Stimulated activated CD8-positive, alpha-beta memory T cell treated with anti-CD3 and anti-CD28 coated beads, Interleukin-7, amount 100 ng/mL, for 24 hours (primary cell): ENCODE measurements around the gene ERLIN1.

Experiments
- DNase-seq: peaks from one replicate; pipeline ENCODE4 v3.0.0-alpha.2; 2020; ENCODE audit warnings: low read depth

The ERLIN1 gene

DNA sequence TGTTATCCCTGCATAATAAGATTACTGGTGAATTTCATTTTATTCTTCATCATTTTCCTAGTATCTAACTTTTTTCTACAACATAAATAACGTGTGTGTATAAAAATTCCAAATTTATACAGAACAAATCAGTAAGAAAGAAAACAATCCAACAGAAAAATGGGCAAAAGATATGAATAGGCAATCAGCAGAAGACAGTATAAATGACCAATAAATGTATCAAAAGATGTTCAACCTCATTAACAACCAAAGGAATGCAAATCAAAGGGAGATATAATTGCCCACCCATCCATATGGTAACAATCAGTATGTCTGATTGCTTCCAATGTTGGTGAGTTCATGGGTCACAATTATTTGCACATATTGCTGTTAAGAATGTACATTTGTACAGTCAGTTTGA lies 13.5 kb downstream of the ERLIN1 start:
- DNase-seq: no peak

DNA sequence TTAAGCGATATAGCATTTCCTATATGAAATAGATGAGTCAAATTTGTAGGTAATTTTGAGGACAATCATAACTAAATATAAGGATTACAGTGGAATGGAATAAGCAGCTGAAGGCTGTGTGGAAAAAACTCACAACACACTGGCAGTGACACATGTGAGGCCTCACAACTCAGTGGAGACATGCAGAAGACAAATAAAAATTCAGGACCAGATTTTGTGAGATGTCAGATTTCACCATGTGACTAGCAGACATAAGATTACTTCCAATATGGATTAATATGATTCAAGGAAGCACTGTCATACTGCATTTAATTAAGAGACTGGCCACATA lies 17.6 kb downstream of the ERLIN1 start:
- DNase-seq: no peak

DNA sequence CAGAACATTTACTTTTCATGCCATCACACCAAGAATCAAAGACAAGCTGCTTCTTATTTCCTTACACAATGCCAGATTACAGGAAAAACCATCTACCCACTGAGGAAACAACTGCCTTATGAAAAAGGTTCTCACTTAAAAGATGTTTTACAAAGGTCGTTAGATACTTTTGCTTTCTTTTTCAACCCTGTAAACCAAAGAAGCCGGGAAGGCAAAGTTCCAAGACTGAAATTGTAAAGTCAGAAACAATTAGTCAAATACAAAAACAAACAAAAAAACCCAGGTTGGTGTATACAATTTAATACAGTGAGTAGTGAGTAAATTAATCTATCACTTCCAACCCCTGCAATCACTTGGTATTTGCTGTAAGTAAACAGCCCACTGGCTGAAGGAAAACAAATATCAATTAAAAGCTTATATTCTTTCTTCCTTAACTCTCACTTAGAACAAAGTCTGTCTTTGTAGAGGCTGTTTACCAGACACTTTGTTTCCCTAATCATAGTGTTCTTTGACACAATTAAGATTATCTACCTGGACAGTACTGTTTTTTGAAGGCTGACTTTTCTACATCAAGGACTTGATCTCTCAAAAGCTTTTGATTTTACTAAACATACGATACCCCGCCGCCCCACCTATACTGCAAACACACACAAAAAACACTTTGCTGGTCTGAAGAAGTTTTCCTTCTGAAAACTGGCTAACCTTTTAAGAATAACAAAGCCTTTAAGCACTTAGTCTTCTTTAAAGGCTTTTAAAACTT lies 18.1 kb downstream of the ERLIN1 start:
- DNase-seq: no peak

DNA sequence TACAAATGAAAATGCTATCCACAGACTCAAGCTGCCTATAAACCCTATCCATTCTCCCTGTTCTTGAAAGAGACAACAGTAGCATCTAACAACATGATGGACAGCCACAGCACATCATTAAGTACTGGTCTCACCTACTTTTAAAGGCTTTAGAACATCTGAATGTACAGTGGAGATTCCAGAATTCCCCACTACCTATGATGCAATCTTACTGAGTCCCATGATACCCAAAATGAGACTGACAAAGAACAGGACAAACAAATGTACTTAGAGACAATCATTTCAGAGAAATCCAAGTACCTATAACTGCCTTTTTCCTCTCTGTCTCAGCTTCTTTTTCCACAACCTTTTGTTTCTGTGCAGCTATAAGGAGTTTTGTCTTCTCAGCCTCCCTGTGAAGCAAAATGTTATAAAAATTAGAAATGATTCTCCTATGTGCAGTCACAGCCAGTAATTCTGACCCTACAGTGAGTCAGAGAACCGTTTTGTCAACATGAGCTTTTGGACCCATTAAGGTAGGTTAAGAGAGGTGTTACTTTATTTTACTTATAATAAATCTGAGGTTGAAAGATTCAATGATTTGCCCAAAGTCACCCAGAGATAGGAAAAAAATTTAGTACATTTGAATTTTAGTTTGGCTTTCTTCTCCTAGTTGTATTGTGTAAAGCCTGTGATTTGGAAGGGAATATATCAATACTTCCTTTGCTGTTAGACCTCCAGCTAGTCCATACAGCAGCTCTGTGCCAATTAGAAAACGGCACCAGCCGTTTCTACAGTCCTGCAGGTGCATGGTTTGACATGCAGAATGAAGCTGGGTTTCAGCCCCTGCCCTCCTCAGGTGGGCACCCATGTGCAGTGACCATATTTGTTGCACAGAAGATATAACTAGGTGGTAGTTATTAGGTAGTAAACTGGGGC lies 21.9 kb downstream of the ERLIN1 start:
- no peak for DNase-seq

DNA sequence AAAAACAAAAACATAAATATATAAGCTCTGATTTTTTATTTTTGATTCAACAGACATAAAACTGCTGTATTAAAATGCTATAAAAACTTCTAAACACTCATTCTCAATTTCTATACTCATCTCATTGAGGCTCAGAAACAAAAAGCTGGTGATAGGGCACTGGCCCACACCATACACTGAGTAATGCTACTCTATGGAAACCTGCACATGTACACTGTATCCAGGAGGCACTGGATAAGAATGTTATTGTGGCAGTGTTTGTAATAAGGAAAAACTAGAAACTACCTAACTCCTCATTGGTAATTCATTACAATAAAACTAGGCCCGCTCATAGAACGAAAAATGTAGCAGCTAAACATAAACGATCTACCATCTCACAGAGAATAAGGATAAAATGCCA lies 23.1 kb downstream of the ERLIN1 start:
- DNase-seq: no peak

DNA sequence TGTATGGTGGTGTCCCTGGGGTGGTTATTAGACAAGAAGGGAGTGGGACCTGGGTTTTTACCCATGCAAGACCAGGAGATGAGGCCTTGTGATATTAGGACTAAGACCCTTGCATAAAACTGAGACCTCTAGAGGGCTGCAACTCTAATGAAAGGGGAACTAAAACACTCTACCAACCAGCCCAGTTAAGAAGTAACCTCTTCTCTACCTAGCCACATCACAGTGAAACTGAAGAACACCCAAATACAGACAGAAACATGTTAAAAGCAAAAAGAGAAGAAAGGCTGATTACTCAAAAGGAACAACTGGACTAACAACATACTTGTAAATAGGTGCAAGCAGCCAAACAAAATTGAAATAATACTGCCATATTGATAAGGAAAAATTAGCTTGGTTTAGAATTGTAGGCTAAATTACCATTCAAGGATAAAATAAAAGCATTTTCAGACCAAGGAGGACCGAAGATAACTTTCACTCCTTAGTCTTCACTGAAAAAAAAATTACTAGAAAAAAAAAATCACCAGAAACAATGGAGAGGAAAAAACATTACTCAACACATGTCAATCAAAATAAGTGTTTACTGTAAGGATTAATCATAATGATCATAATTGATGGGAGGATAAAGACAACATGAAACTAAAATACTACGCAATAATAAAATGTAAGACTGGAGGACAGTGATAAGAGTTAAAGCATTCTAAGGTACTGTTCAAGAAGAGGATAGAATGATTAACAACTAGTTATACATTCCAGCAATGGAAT lies 27.6 kb downstream of the ERLIN1 start:
- DNase-seq: no peak

DNA sequence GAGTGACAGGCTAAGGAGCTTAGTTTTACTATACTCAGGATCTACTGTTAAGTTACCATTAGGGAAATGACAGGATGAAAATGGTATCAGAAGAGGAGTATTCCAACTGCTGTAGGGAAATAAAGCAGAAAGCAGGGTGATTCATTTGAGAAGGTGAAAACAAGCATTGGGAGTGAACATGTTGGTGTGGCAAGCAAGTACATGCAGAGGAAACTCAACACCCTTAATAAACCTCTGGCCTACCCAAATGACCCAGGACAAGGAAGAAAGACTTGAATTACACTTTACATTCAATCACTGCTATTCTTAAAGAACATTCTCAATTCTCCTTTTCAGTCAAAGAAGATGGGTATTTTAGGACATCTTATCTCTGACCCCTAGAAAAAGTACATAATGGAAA lies 28.7 kb downstream of the ERLIN1 start:
- DNase-seq: no peak

DNA sequence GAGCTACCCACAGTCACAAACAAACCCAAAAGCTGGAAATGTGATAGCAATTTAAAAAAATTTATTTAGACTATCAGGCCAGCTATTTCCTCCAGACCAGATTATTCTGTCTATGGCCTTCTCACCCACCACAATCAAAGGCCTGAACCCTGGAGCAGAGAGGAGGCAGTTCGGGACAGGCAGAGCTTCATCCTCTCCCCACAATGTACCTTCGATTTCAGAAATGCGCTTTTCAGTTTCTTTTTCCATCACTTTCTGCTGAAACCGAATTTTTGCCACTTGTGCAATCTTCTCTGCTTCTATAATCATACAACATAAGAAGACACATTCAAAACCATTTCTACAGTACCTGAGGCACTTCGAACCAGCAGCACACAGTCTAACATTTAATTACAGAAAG lies 29.9 kb downstream of the ERLIN1 start:
- DNase-seq: no peak

DNA sequence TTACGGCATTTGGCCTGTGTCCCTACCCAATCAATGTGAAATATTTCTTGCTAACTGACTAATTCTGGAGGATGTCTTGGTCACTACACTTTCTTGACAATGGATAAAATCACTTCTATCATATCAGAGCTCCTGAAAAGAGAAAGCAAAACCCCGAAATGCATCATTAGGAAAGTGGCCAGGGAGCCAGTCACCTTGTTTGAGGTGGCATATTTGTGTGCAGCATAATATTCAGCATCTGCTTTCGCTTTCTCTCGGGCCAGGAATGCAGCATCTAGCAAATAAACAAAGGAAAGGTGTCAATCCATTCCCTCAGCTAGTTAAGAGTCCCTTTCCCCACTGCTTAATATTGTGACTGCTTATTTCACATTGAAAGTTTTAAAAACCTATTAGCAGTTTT lies 31.2 kb downstream of the ERLIN1 start:
- DNase-seq: no peak

DNA sequence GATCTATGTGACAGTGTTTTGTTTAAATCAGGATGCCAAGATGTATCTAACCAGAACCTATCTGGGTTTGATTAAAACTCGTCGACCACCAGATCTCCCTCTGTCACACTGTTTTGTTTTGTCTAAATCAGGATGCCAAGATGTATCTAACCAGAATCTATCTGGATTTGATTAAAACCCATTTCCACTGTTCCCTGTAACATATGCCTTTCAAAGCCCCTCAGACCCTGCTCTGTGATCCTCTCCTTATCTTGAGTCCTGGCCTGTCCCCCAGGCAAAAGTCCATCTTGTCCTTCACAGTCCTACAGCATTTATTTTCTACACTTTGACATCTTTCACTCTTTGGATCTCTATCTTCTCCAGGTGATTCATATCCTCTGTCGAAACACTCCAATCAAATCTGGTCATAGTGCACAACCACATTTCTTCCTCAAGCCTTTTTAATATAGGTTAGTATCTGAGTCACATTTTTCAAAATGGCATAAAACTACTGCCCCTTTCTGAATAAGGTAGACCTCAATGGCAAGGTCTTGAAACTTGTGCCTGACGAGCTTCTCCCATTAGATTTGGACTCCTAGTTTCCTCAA lies 32.5 kb downstream of the ERLIN1 start:
- DNase-seq: no peak

DNA sequence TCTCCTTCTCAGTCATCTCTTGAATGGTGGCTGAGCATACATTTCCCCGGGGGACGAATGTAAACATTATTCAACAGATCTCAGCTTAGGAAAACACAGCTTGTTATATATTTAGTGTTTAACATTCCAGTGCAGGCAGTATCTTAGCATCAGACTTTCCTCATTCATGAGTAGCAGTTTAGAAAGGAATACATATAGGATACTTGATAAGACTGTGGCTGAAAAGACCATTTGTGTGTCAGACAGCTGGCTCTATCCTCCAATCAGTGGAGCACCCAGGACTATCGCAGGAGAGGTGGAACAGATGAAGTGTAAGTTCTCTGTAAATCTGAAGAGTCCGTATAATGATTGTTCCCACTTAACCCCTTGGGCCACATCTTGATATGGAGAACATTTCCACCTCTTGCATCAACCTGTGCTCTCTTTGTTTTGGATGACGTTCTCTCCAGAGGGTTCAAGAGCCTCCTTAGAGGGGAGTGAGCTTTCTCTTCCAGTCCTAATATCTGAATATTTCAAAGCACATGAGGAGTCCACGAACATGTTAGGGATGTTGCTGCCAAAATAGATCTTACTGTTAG lies 34.0 kb downstream of the ERLIN1 start:
- no peak for DNase-seq

DNA sequence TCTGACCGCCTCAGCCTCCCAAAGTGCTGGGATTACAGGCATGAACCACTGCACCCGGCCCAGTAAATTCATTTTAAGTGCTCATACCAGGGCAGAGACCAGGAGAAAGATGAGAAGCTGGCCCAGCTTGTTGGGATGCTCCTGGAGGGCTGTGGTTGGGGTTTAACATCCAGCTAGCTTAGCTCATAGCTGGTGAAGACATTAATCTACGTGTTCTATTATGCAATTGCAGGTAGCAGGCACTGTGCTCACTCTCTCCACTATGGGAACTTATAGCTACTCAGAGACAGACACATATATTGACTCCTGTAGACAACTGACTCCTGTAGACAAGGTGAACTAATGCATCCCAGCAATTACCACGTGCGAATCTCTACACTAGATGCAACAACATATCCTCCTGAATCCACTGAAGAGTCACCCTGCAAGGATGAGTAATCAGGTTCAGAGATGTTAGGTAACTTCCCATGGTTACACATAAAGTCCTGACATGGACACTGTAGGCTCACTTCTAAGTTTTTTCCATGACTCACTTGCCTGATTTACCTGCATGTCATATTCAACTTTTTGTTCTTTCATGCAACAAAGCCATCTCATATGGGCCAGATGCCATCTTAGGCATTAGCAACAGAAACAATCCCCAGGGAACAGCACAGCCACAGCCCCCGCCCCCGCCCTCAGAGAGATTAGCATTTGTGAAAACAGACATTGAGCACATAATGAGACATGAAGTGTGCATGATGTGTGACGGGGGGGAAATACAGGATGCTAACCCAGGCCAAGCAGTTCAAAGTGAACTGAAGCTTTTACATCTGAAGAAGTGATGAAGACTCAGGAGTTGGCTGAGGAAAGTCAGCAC lies 37.2 kb downstream of the ERLIN1 start:
- peak; percentile 7 for DNase-seq

DNA sequence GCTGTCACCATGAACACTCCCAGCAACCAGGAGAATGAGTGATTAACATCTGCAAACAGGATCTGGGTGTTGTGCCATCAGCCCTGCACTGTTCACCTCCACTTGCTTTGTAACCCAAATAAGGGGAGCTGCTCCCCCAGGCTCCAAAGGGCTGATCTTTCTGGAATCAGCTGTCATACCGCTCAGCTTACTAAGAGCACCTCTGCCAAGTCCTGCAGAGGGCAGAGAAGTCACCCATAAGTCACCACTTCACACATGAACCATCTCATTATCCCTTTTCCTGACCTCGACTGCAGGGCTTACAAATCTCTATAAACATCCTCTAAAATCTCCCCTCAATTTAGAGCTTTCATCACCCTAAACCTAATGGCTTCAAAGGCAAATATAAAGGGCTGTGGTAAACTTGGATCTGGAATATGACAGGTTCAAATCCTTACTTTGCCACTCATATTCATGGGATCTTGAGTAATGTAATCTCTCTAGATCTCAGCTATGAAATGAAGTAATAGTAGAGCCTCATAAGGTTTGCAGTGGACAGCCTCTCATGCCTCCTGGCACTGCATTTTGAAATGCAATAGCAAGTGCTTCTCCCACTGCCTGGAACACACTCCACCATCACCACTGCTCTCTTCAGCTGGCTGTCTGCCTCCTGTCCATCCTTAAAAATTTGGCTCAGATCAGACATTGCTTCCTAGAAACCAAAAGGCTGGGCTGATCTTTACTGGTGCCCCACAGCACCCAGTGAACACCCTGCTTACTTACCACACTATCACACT lies 38.8 kb downstream of the ERLIN1 start:
- DNase-seq: no peak

DNA sequence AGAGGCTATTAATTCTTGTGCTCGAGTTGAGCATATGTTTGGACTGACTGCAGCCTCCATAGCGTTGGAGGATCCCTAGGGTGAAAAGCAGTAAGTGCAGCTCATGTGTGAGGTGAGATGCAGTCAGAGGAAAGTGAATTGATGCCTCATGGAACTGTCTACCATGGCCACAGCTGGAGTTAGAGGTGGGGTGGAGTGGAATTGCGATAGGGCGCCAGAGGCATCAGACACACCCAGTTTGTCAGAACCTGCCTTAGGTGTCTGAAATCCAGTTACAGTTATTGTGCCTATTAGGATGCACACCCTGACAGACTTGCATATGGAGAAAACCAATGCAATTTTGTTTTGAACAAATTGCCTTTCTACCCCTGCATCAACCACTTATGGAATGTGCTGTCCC lies 39.4 kb downstream of the ERLIN1 start:
- DNase-seq: no peak

DNA sequence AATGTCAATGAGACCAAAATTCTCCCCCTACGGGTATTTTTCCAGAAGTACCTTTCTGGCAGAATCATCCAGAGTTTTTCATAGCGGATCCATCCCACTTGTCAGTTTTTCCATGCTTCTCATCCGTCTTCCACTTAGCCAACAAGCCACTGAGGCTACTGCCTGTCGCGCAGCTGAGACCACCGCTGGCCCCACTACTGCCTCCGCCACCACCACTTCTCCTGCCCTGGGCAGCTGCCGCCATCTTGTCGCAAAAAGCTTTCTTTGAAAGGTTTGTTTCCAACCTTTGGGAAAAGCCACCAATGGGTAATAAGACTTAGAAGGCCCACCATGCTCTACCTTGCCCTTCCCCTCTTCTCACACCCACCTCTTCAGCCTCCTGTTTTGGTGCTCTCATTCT lies 42.1 kb downstream of the ERLIN1 start:
- no peak for DNase-seq

DNA sequence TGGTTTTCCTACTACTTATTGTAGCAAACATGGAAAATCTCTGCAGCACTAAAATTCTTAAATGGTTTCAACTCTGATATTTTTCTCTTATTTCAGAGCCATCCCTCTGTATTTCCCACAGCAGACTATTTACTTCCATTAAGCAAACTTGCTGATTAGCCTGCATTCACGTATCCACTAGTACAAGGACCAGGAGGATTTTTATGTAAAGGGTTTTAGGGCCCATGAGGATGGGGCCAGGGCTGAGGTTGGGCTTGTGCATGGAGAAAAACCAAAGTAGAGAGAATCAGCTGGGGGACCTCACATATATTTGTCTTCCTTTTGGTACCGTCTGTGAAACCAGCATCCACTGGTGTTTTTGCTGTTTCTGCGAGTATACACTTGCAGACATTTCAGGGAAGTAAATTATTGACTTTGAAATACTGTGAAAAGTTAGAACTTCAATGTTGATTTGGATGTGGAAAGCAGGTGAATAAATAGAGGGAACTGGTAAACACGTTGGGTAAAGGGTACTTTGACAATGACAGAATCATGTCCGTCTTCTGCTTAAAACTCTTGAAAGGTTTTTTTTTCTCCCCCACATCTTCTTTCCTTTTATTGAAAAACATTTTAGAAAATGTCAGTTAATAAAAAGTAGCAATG lies 44.3 kb downstream of the ERLIN1 start:
- DNase-seq: no peak

DNA sequence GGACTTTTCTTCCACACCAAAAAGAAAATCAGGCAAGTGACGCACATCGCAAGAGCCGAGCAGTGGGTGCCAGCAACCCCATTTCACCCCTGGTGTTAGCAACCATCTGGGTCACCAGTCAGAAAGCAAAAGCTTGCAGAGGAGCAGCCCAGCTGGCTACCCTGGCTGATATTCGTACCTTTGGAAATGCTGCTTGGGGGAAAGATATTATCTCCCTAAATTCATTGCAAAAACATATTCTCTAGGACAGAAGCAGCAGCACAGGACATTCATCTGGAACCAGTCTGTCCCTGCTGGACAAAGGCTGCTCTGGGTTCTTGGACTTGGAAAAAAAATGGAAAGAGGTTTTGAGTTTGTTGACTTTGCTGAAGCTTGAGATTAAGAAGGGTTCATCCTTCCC lies 45.8 kb downstream of the ERLIN1 start:
- DNase-seq: no peak

DNA sequence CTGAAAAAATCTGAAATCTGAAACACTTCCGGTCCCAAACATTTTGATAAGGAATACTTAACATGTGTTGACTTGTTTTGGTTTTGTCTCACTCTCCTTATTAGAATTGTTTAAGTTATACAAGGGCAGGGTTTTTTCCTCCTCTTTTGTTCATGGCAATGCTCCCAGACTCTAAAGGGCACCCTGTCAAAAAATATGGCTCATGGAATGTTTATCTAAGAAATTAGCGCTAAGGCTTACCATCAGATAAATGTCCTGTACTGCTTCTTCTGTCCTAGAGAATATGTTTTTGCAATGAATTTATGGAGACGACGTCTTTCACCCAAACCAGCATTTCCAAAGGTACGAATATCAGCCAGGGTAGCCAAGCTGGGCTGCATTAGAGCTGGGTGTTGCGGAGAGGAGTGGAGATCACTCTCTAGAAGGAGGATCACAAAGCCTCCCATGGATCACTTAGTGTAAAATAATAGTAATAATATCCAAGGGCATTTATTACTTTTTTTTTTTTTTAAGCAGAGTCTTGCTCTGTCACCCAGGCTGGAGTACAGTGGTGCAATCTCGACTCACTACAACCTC lies 46.8 kb downstream of the ERLIN1 start:
- no peak for DNase-seq

DNA sequence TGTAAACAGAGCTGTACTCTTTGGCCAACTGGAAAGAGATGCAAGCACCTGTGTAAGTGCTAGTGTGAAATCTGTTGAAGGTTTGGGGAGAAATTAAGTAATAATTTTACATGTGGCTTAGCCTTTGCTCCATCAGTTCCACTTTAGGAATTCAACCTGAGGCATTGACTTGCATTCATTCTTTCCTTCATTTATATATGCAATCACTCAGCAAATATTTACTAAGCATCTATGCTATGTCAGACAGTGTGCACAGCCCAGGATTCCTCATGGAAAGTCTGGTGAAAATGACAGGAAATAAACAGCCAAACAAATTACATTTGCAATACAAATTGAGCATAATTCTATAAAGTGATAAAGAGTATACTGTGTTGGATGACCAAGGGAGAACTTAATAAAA lies 50.3 kb downstream of the ERLIN1 start:
- no peak for DNase-seq
